Adrenal gland (tissue), 12 donors: ENCODE measurements around the gene GTF2A2. TPM values are rescaled to one million over a fixed set of nuclear protein-coding genes. Genes with fewer than 3 reads are reported as not detected.

ENCODE experiments used
- DNase-seq, 7 donors: peaks; one replicate each; pipeline ENCODE4 v3.0.0-alpha.2; 2019 to 2020
- H3K27ac ChIP-seq, 5 donors: fragments of 200-600 bp; sonication (generic) in 4 of 5; 1 replicate in 3 of 5; 2 replicates in 2 of 5; pipeline versions ENCODE4 v1.5.1 to v1.8.0; 2016 to 2020; ENCODE audit warnings: mild to moderate bottlenecking in 1 of 5
- H3K27me3 ChIP-seq: fragments of 200-600 bp; 2 replicates; pipeline ENCODE4 v1.8.0; 2021
- H3K36me3 ChIP-seq, 2 donors: fragments of 200-600 bp; replicated peaks in 1 of 2; 1 replicate in 1 of 2; 2 replicates in 1 of 2; pipeline versions ENCODE4 v1.5.1 to v1.8.0; 2018 to 2022
- H3K4me1 ChIP-seq, 2 donors: fragments of 200-600 bp; replicated peaks in 1 of 2; 1 replicate in 1 of 2; 2 replicates in 1 of 2; pipeline versions ENCODE4 v1.5.1 to v1.8.0; 2018 to 2021
- H3K4me3 ChIP-seq, 4 donors: fragments of 200-600 bp; sonication (generic) in 3 of 4; one replicate each; pipeline ENCODE4 v1.5.1; 2016 to 2018
- H3K9me3 ChIP-seq, 3 donors: fragments of 200-600 bp; sonication (generic) in 1 of 3; replicated peaks in 1 of 3; 1 replicate in 2 of 3; 2 replicates in 1 of 3; pipeline versions ENCODE4 v1.5.1 to v1.8.0; 2016 to 2021
- POLR2A ChIP-seq, 2 donors: fragments of 450-650 bp; IDR thresholded peaks; one replicate each; pipeline ENCODE4 v1.6.1; 2017; ENCODE audit warnings: antibody characterized with exemption in 2 of 2, mild to moderate bottlenecking in 2 of 2, moderate library complexity in 1 of 2
- WGBS, 4 donors: extraction: QIAGEN DNeasy Blood & Tissue Kit in 2 of 4; methylation state at CpG; one replicate each; pipeline versions ENCODE4 v1.1.5 to v1.1.7; 2013 to 2017; 5-methylcytosine and 5-hydroxymethylcytosine counted together
- intact Hi-C, 2 donors: fragments of 100-400 bp; cut with DNase I; formaldehyde crosslinking; loops; one replicate each; pipeline versions ENCODE4 v1.14.1 to v1.15.0; 2022 to 2023
- polyA plus RNA-seq, 3 donors: library from polyadenylated mRNA; stranded (reverse); fragments of 200-250 nt in 2 of 3; fragments of 350-450 nt in 1 of 3; fragmentation: Illumina TruSeq in 1 of 3; extraction: RNeasy Lipid Tissue Mini Kit (QIAGEN cat#74804) in 1 of 3; gene quantifications; one replicate each; pipeline ENCODE4 v1.2.3, GENCODE V29; 2013 to 2014
- total RNA-seq, 9 donors: library from RNA; depleted of rRNA in 4 of 9; stranded (reverse); fragments of >200 nt in 4 of 9; fragments of 120-200 nt in 1 of 9; fragmentation: NEBNext Ultra II Directional in 1 of 9; extraction: Animal tissue kit (Norgen Biotek cat#: 25700) in 1 of 9; gene quantifications; one replicate each; pipeline versions ENCODE4 v1.1.0 to v1.2.4, GENCODE V29; 2013 to 2023
- TF ChIP-seq, protein P1 (sequence below), 6 experiments: fragments of 450-650 bp in 4 of 6; fragments of 200-600 bp in 2 of 6; sonication (generic) in 1 of 6; IDR thresholded peaks; 1 replicate in 5 of 6; 2 replicates in 1 of 6; pipeline versions ENCODE4 v1.5.1 to v1.8.0; 2016 to 2021; ENCODE audit warnings: antibody characterized with exemption in 6 of 6, mild to moderate bottlenecking in 2 of 6, moderate library complexity in 1 of 6
- donor health status: healthy with polysubstance abuse.
- donor health status: Bipolar disorder and iron deficiency.
- donor health status: DM: yes; HTN: yes; CAD: no.
- donor health status: DM: no; HTN: no; CAD: no.
- donor health status: DM: no; HTN: no; CAD: no.
- donor health status: DM: yes; HTN: yes; CAD: no.

Gene GTF2A2
- total and polyA plus RNA-seq, 12 donors: 34.8 to 737 (median 105) TPM

- WGBS, 4 donors: 74 to 89% (median 84%) methylated on average over 3 of the region's 3 CpGs
- no peak overlapping the region for H3K27ac ChIP-seq
- intact Hi-C loops: no loop called here
- no peak for DNase-seq
- TF ChIP-seq, protein P1, sequence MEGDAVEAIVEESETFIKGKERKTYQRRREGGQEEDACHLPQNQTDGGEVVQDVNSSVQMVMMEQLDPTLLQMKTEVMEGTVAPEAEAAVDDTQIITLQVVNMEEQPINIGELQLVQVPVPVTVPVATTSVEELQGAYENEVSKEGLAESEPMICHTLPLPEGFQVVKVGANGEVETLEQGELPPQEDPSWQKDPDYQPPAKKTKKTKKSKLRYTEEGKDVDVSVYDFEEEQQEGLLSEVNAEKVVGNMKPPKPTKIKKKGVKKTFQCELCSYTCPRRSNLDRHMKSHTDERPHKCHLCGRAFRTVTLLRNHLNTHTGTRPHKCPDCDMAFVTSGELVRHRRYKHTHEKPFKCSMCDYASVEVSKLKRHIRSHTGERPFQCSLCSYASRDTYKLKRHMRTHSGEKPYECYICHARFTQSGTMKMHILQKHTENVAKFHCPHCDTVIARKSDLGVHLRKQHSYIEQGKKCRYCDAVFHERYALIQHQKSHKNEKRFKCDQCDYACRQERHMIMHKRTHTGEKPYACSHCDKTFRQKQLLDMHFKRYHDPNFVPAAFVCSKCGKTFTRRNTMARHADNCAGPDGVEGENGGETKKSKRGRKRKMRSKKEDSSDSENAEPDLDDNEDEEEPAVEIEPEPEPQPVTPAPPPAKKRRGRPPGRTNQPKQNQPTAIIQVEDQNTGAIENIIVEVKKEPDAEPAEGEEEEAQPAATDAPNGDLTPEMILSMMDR (IDR thresholded peaks at IDR 0.05): no peak
- no peak for TF ChIP-seq POLR2A (IDR thresholded peaks at IDR 0.05)
- no peaks in the 10 kb centered on the region for H3K9me3 ChIP-seq
- no peaks in the 10 kb centered on the region for H3K4me1 ChIP-seq
- peaks cover 0 to 99% of the 10 kb centered on the region in 2 donors for H3K36me3 ChIP-seq
- H3K4me3 ChIP-seq: no peak overlapping the region
- H3K27me3 ChIP-seq: no peaks in the 10 kb centered on the region
Observed at GRCh38 chr15:59674361-59674877, 17.1 kb upstream of the GTF2A2 start.

GRCh38 chr15:59668556-59668955 lies 11.2 kb upstream of the GTF2A2 start:
- no peaks in the 10 kb centered on the region for H3K4me1 ChIP-seq
- TF ChIP-seq, protein P1 (IDR thresholded peaks at IDR 0.05): no peak
- TF ChIP-seq POLR2A (IDR thresholded peaks at IDR 0.05): no peak
- H3K9me3 ChIP-seq: no peaks in the 10 kb centered on the region
- no peak overlapping the region for H3K27ac ChIP-seq
- no peak overlapping the region for H3K4me3 ChIP-seq
- DNase-seq: no peak
- WGBS, 4 donors: 86 to 91% (median 88%) methylated on average over 8 of the region's 8 CpGs
- intact Hi-C loops: no loop called here
- peaks cover 0 to 77% of the 10 kb centered on the region in 2 donors for H3K36me3 ChIP-seq
- no peaks in the 10 kb centered on the region for H3K27me3 ChIP-seq

GRCh38 chr15:59662260-59662659 lies 4.9 kb upstream of the GTF2A2 start:
- H3K4me3 ChIP-seq: no peak overlapping the region
- intact Hi-C loops: no loop called here
- no peak overlapping the region for H3K27ac ChIP-seq
- no peaks in the 10 kb centered on the region for H3K4me1 ChIP-seq
- no peak for DNase-seq
- H3K9me3 ChIP-seq: no peaks in the 10 kb centered on the region
- TF ChIP-seq, protein P1 (IDR thresholded peaks at IDR 0.05): no peak
- no peak for TF ChIP-seq POLR2A (IDR thresholded peaks at IDR 0.05)
- 50 to 80% (median 54%) methylated on average over 1 of the region's 1 CpG for WGBS, 4 donors
- H3K27me3 ChIP-seq: no peaks in the 10 kb centered on the region
- peaks cover 0 to 53% of the 10 kb centered on the region in 2 donors for H3K36me3 ChIP-seq

- H3K27ac ChIP-seq: no peak overlapping the region
- TF ChIP-seq, protein P1 (IDR thresholded peaks at IDR 0.05): no peak
- TF ChIP-seq POLR2A (IDR thresholded peaks at IDR 0.05): no peak
- H3K27me3 ChIP-seq: no peaks in the 10 kb centered on the region
- no peak overlapping the region for H3K4me3 ChIP-seq
- no peak for DNase-seq
- H3K36me3 ChIP-seq: peaks cover 0 to 35% of the 10 kb centered on the region in 2 donors
- H3K4me1 ChIP-seq: peaks cover 9 to 21% of the 10 kb centered on the region in 2 donors
- intact Hi-C loops: no loop called here
- no peaks in the 10 kb centered on the region for H3K9me3 ChIP-seq
- WGBS, 4 donors: 55 to 76% (median 66%) methylated on average over 1 of the region's 1 CpG
Observed at GRCh38 chr15:59659366-59659765, 2.1 kb upstream of the GTF2A2 start.
